B cell (primary cell): ENCODE measurements around the gene CACNA1D.

ENCODE experiments used
- CTCF ChIP-seq: fragments of 200-600 bp; IDR thresholded peaks from one replicate; pipeline ENCODE4 v1.8.0; 2022; ENCODE audit warnings: antibody characterized with exemption, mild to moderate bottlenecking
- EZH2 ChIP-seq: IDR thresholded peaks from 2 replicates; pipeline ENCODE4 v1.6.1; 2012; ENCODE audit warnings: borderline replicate concordance, low read depth, mild to moderate bottlenecking, moderate library complexity, low read length; ENCODE audit not compliant: insufficient read depth, poor library complexity, severe bottlenecking

GRCh38 chr3:53688066-53688465, 193.7 kb downstream of the CACNA1D start:
- TF ChIP-seq CTCF (no peak), EZH2 (no peak)
